SIG-M5 (cell line): ENCODE results near the gene MC1R.

ENCODE experiments used
- DNase-seq: peaks from one replicate; lab custom pipeline; 2025; lab: John Stamatoyannopoulos, UW

Gene MC1R

GRCh38 chr16:89895482-89896250 is 23.0 kb upstream of the MC1R start:
- DNase-seq: no peak

GRCh38 chr16:89897204-89897603 is 21.5 kb upstream of the MC1R start:
- no peak for DNase-seq

GRCh38 chr16:89898201-89898967 is 20.3 kb upstream of the MC1R start:
- no peak for DNase-seq

GRCh38 chr16:89899879-89900481 is 18.7 kb upstream of the MC1R start:
- DNase-seq: no peak

GRCh38 chr16:89900885-89901284 is 17.8 kb upstream of the MC1R start:
- DNase-seq: no peak

GRCh38 chr16:89902980-89903379 is 15.7 kb upstream of the MC1R start:
- DNase-seq: no peak

- DNase-seq: no peak
Measured at GRCh38 chr16:89903908-89904515, 14.7 kb upstream of the MC1R start.

- DNase-seq: no peak
Measured at GRCh38 chr16:89904606-89905510, 13.8 kb upstream of the MC1R start.

GRCh38 chr16:89905511-89906139 is 13.0 kb upstream of the MC1R start:
- no peak for DNase-seq

GRCh38 chr16:89906140-89907025 is 12.3 kb upstream of the MC1R start:
- DNase-seq: no peak

- no peak for DNase-seq
Measured at GRCh38 chr16:89907055-89907814, 11.4 kb upstream of the MC1R start.

- DNase-seq: no peak
Measured at GRCh38 chr16:89908236-89908635, 10.4 kb upstream of the MC1R start.

GRCh38 chr16:89909777-89910716 is 8.6 kb upstream of the MC1R start:
- DNase-seq: no peak

GRCh38 chr16:89910717-89911354 is 7.8 kb upstream of the MC1R start:
- DNase-seq: no peak

- DNase-seq: no peak
Measured at GRCh38 chr16:89911375-89911774, 7.3 kb upstream of the MC1R start.

GRCh38 chr16:89912143-89912542 is 6.5 kb upstream of the MC1R start:
- DNase-seq: no peak

GRCh38 chr16:89912627-89913026 is 6.0 kb upstream of the MC1R start:
- DNase-seq: no peak
